K562 (cell line): Measurements from ENCODE around the gene NUCB2. TPM values are rescaled to one million over a fixed set of nuclear protein-coding genes. Genes with fewer than 3 reads are reported as not detected.

Experiments used
- ATF4 ChIP-seq: fragments of 450-650 bp; formaldehyde crosslinking; IDR thresholded peaks from 2 replicates; pipeline ENCODE4 v1.4.0; 2022; ENCODE audit warnings: mild to moderate bottlenecking, moderate library complexity
- BCLAF1 ChIP-seq, 2 experiments: fragments of 450-650 bp in 1 of 2; IDR thresholded peaks; 2 replicates each; pipeline ENCODE4 v1.6.1; 2011 to 2017; ENCODE audit warnings: low read depth in 2 of 2, antibody characterized with exemption in 1 of 2, borderline replicate concordance in 1 of 2, low read length in 1 of 2, mild to moderate bottlenecking in 1 of 2, mixed read lengths in 1 of 2; ENCODE audit not compliant: control insufficient read depth in 1 of 2
- CXXC5 ChIP-seq: fragments of 250-450 bp; sonication (Bioruptor Pico); IDR thresholded peaks from 2 replicates; pipeline ENCODE4 v1.8.0; 2022; ENCODE audit warnings: inconsistent platforms, mild to moderate bottlenecking, moderate library complexity
- GABPA ChIP-seq: fragments of 200-800 bp; sonication (Bioruptor generic); conservative IDR thresholded peaks from 2 replicates; pipeline ENCODE4 v1.6.1; 2016; ENCODE audit warnings: low read depth, missing genetic modification characterization, missing compliant biosample characterization
- GABPB2 ChIP-seq: fragments of 250-450 bp; sonication (Bioruptor Pico); conservative IDR thresholded peaks from 2 replicates; pipeline ENCODE4 v1.5.1; 2021; ENCODE audit warnings: mild to moderate bottlenecking
- HNRNPLL ChIP-seq: fragments of 200-400 bp; formaldehyde crosslinking; IDR thresholded peaks from 2 replicates; pipeline ENCODE4 v1.6.1; 2017; ENCODE audit warnings: low read length, low read depth, mild to moderate bottlenecking; ENCODE audit not compliant: poor library complexity, severe bottlenecking
- KLF10 ChIP-seq: fragments of 250-450 bp; sonication (Bioruptor Pico); IDR thresholded peaks from 2 replicates; pipeline ENCODE4 v1.6.1; 2021; ENCODE audit warnings: matching md5 sums
- MAX ChIP-seq: sonication (generic); formaldehyde crosslinking; IDR thresholded peaks from 2 replicates; pipeline ENCODE4 v1.9.0; 2022; ENCODE audit warnings: mild to moderate bottlenecking, missing genetic modification reagents
- PHF20 ChIP-seq: fragments of 450-650 bp; IDR thresholded peaks from 2 replicates; pipeline ENCODE4 v1.6.1; 2018; ENCODE audit not compliant: partially characterized antibody
- POLR2AphosphoS5 ChIP-seq: IDR thresholded peaks from 2 replicates; pipeline ENCODE4 v1.6.1; 2011; ENCODE audit warnings: mild to moderate bottlenecking, low read depth, low read length, moderate library complexity; ENCODE audit not compliant: control insufficient read depth, insufficient read depth
- POLR2H ChIP-seq: IDR thresholded peaks from 2 replicates; pipeline ENCODE4 v1.6.1; 2016; ENCODE audit warnings: missing genetic modification characterization, low read depth, mild to moderate bottlenecking, control low read depth, missing compliant biosample characterization, moderate library complexity
- TAF1 ChIP-seq: IDR thresholded peaks from 2 replicates; pipeline ENCODE4 v1.6.1; 2011; ENCODE audit warnings: mild to moderate bottlenecking, low read length, moderate library complexity; ENCODE audit not compliant: insufficient read depth, control insufficient read depth, severe bottlenecking; ENCODE audit errors: extremely low read depth
- TAF15 ChIP-seq: fragments of 200-400 bp; formaldehyde crosslinking; IDR thresholded peaks from 2 replicates; pipeline ENCODE4 v1.6.1; 2017; ENCODE audit warnings: mild to moderate bottlenecking, low read depth, low read length, moderate library complexity
- TOE1 ChIP-seq, 2 experiments: fragments of 450-650 bp in 1 of 2; sonication (generic) in 1 of 2; formaldehyde crosslinking in 1 of 2; IDR thresholded peaks; 2 replicates each; pipeline versions ENCODE4 v1.7.1 to v1.8.0; 2016 to 2022; ENCODE audit warnings: borderline replicate concordance in 2 of 2, mild to moderate bottlenecking in 2 of 2, antibody characterized with exemption in 1 of 2, inconsistent platforms in 1 of 2, low read depth in 1 of 2, missing genetic modification reagents in 1 of 2, moderate library complexity in 1 of 2
- ZBTB7A ChIP-seq: IDR thresholded peaks from 2 replicates; pipeline ENCODE4 v1.6.1; 2011; ENCODE audit warnings: low read depth, mild to moderate bottlenecking, low read length, moderate library complexity, borderline replicate concordance; ENCODE audit not compliant: control insufficient read depth
- ZFP30 ChIP-seq: fragments of 250-450 bp; sonication (Bioruptor Pico); IDR thresholded peaks from 2 replicates; pipeline ENCODE4 v1.8.0; 2022; ENCODE audit warnings: moderate library complexity, mild to moderate bottlenecking, inconsistent platforms, borderline replicate concordance
- ZNF263 ChIP-seq: sonication (generic); formaldehyde crosslinking; IDR thresholded peaks from 2 replicates; pipeline ENCODE4 v1.8.0; 2022; ENCODE audit warnings: mild to moderate bottlenecking, missing genetic modification reagents, borderline replicate concordance
- ZNF384 ChIP-seq: IDR thresholded peaks from 2 replicates; pipeline ENCODE4 v1.6.1; 2012; ENCODE audit warnings: low read depth, low read length, improper control_type of control experiment
- ZNF561 ChIP-seq: fragments of 450-650 bp; formaldehyde crosslinking; conservative IDR thresholded peaks from 2 replicates; pipeline ENCODE4 v1.4.0; 2020; ENCODE audit warnings: mild to moderate bottlenecking, moderate library complexity
- ZNF75A ChIP-seq: fragments of 450-650 bp; formaldehyde crosslinking; IDR thresholded peaks from 2 replicates; pipeline ENCODE4 v1.4.0; 2020; ENCODE audit warnings: mild to moderate bottlenecking
- polyA plus RNA-seq, 8 experiments: library from polyadenylated mRNA; depleted of rRNA in 4 of 8; stranded (reverse) in 5 of 8; unstranded in 3 of 8; fragments of >200 nt; fragmentation: Nextera tagmentation in 2 of 8; fragmentation: Illumina TruSeq in 1 of 8; extraction: Ambion mirVana in 2 of 8; extraction: Trizol in 1 of 8; gene quantifications; 2 replicates each; pipeline versions ENCODE4 v1.2.1 to v1.2.3, GENCODE V29; 2011 to 2014; ENCODE audit warnings: inconsistent platforms in 1 of 8, missing spikeins in 1 of 8
- total RNA-seq, 7 experiments: library from RNA; depleted of rRNA in 6 of 7; stranded (reverse); fragments of >200 nt in 6 of 7; fragmentation: Illumina TruSeq in 2 of 7; extraction: Trizol in 2 of 7; gene quantifications; 2 replicates each; pipeline versions ENCODE4 v1.2.1 to v1.2.3, GENCODE V29; 2011 to 2021; ENCODE audit warnings: low replicate concordance in 1 of 7

The NUCB2 gene
- total and polyA plus RNA-seq, 9 of the 15 experiments (the other 6 are each of a cell fraction or from before 2014, with no cell fraction given) = 54.0 to 108 (median 84.6) TPM

GRCh38 chr11:17352950-17353820 is 76.6 kb downstream of the NUCB2 start (continued):
- 0 out of 2 replicates have a peak, but pooled peaks have one; percentile 26 for TF ChIP-seq TOE1 (IDR thresholded peaks at IDR 0.05; ENCODE audit: borderline replicate concordance)
- TF ChIP-seq TOE1 (CRISPR knock-in tag; IDR thresholded peaks at IDR 0.05; ENCODE audit: borderline replicate concordance, low read depth) = no peak
- peak; percentile 90 for TF ChIP-seq CXXC5
- no peak for TF ChIP-seq GABPB2 (CRISPR knock-in tag)
- TF ChIP-seq ZNF263 (CRISPR knock-in tag) = no peak
- no peak for TF ChIP-seq ZNF561 (CRISPR knock-in tag)
- TF ChIP-seq BCLAF1 (IDR thresholded peaks at IDR 0.05; ENCODE audit: borderline replicate concordance in 1 of 2, control insufficient read depth in 1 of 2, low read depth in 2 of 2, low read length in 1 of 2) = 0 out of 4 replicates have a peak, but pooled peaks of 1 of the 2 experiments have one; percentile 23
- no peak for TF ChIP-seq ATF4 (CRISPR knock-in tag)
- TF ChIP-seq TAF15 = no peak
- TF ChIP-seq KLF10 = no peak
- TF ChIP-seq TAF1 = peak; percentile 74
- TF ChIP-seq ZBTB7A = peak; percentile 97
- TF ChIP-seq PHF20 = peak; percentile 64
- TF ChIP-seq ZNF75A (CRISPR knock-in tag) = no peak
- no peak for TF ChIP-seq ZNF384
- TF ChIP-seq HNRNPLL = peak; percentile 49
- TF ChIP-seq POLR2AphosphoS5 = peak; percentile 45; the same call in 1 of the 2 replicates
- peak; percentile 71 for TF ChIP-seq GABPA (tag)
- TF ChIP-seq POLR2H (tag) = 0 out of 2 replicates have a peak, but pooled peaks have one; percentile 34
- TF ChIP-seq MAX (CRISPR knock-in tag) = peak; percentile 88
- TF ChIP-seq ZFP30 (CRISPR knock-in tag) = no peak
